GM10248 (cell line): Measurements from ENCODE around the gene PFKL.

Source experiments
- CTCF ChIA-PET: fragments of 300-600 bp; sonication (Branson Sonifier 250); formaldehyde crosslinking; extraction: SDS; loops from one replicate; lab custom pipeline; 2021; ENCODE audit warnings: antibody characterized with exemption; lab: Yijun Ruan, JAX
- POLR2A ChIA-PET: fragments of 350-650 bp; sonication (Branson Sonifier 250); formaldehyde crosslinking; extraction: SDS; loops from one replicate; lab custom pipeline; 2020; ENCODE audit warnings: antibody characterized with exemption; lab: Yijun Ruan, JAX
- DNase-seq: peaks from one replicate; pipeline ENCODE4 v3.0.0; 2012; ENCODE audit errors: extremely low spot score
- CTCF ChIP-seq: IDR thresholded peaks from 2 replicates; pipeline ENCODE4 v1.5.1; 2012; ENCODE audit warnings: mild to moderate bottlenecking, low read depth; ENCODE audit errors: extremely low read depth, missing control alignments, control extremely low read depth

The PFKL gene

GRCh38 chr21:44299458-44300261 is at the start of gene PFKL:
TSS of gene PFKL (plus strand) at chr21:44300053. CDS start at chr21:44300106, 53 bp downstream.
- ChIA-PET POLR2A (interaction anchor here (1.7 kb wide), 1 partner anchor 39 kb away, joined by 3 read pairs; the partner anchor contains the start of gene CFAP410), CTCF (interaction anchor here (0.9 kb wide), 1 partner anchor 9 kb away, joined by 3 read pairs; no protein-coding TSS in a partner anchor)
- TF ChIP-seq CTCF, result no peak
- peak; percentile 92 for DNase-seq

- POLR2A ChIA-PET, result interaction anchor here (0.5 kb wide), 1 partner anchor 10 kb away, joined by 5 read pairs; no protein-coding TSS in a partner anchor
- DNase-seq, result no peak
- CTCF ChIA-PET, result interaction anchor here (1.7 to 1.8 kb wide), 2 partner anchors 14 to 44 kb away, joined by 6 to 7 read pairs; no protein-coding TSS in a partner anchor
- TF ChIP-seq CTCF, result no peak
Observed at GRCh38 chr21:44253832-44254710, 45.8 kb upstream of the PFKL start.

GRCh38 chr21:44255511-44255981 is 44.3 kb upstream of the PFKL start:
- no peak for DNase-seq
- POLR2A ChIA-PET, result no interaction called here
- CTCF ChIA-PET, result interaction anchor here (1.7 to 1.8 kb wide), 2 partner anchors 12 to 42 kb away, joined by 6 to 7 read pairs; no protein-coding TSS in a partner anchor
- TF ChIP-seq CTCF, result no peak

- no peak for TF ChIP-seq CTCF
- CTCF ChIA-PET, result interaction anchor here (1.1 to 1.7 kb wide), 2 partner anchors 10 to 40 kb away, joined by 3 to 6 read pairs; no protein-coding TSS in a partner anchor
- POLR2A ChIA-PET, result no interaction called here
- no peak for DNase-seq
Observed at GRCh38 chr21:44258056-44258725, 41.7 kb upstream of the PFKL start.

GRCh38 chr21:44259082-44259705 is 40.7 kb upstream of the PFKL start:
- ChIA-PET CTCF (interaction anchor here (1.1 to 1.7 kb wide), 2 partner anchors 9 to 39 kb away, joined by 3 to 6 read pairs; no protein-coding TSS in a partner anchor), POLR2A (no interaction called here)
- no peak for TF ChIP-seq CTCF
- DNase-seq, result no peak
